ENCODE measurements around the gene CFAP97D2.

CFAP97D2 gene

DNA sequence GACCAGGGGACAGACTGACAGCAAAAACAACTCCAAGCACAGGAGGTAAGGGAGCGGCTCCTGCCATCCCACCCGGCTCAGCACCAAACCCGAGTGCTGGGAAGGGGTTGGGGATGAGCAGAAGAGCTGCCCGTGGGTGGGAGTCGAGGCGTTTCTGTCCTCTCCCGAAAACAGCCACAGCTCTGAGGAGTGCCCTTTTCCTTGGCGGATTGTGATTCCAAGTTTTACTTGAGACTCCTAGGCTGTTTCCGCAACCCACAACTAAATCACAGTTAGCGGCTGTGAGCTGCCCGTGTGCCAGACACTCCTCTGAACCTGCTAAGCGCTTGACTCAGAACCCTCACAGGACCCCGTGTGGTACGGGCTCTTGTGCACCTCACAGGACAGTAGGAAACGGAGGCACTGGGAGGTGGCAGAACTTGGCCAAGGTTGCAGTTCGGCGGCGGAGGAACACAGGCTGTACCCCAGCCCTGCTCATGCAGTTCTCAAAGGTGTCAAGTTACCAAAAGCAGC lies 21.4 kb downstream of the CFAP97D2 start:
- peak; percentile 15 for DNase-seq

- no peak for DNase-seq
Observed at GRCh38 chr13:114202581-114202980, 23.5 kb downstream of the CFAP97D2 start.

DNA sequence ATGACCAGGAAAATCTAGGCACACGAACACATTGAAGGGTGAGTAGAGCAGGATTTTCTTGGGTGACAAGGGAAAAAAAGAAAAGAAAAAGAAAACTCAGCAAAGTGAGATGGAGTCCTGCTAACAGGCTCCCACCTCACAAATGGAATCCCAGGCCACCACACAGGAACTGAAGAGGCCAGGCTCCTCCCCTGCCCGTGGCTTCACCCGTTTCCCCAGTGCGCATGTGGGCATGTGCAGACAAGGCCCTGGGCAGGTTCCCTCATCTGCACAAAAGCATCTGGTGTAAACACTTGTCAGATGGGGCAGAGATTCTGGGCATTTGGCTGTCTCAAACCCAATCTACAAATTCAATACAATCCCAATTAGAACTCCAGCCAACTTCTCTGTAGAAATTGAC lies 24.5 kb downstream of the CFAP97D2 start:
- DNase-seq: peak; percentile 14

DNA sequence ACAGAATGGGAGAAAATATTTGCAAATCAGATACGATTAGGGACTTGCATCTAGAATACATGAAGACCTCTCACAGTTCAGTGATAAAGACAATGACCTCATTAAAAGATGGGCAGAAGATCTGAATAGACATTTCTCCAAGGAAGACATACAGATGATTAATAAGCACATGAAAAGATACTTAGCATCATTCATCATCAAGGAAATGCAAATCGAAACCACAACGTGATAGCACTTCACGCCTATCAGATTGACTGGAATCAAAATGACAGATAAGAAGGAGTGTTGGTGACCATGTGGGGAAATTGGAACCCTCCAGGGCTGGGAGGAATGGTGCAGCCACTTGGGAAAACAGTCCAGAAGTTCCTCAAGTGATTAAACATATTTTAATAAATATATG lies 25.8 kb downstream of the CFAP97D2 start:
- no peak for DNase-seq

DNA sequence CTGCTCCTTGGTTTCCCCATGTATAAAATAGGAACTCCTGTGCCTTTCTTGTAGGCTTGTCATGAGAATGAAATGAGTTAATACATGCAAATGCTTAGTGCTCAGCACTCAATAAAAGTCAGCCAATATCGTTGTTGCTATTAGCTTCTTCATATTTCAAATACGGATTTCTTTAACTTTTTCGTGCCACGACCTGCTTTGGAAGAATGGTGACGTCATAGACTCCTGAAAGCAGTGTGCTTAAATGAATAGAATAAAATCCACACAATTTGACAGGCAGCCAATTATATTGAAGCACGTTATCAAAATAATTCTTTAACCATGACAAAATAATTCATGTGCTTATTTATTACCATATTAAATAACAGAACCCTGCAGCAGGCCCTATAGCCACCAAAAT lies 29.1 kb downstream of the CFAP97D2 start:
- no peak for DNase-seq

DNA sequence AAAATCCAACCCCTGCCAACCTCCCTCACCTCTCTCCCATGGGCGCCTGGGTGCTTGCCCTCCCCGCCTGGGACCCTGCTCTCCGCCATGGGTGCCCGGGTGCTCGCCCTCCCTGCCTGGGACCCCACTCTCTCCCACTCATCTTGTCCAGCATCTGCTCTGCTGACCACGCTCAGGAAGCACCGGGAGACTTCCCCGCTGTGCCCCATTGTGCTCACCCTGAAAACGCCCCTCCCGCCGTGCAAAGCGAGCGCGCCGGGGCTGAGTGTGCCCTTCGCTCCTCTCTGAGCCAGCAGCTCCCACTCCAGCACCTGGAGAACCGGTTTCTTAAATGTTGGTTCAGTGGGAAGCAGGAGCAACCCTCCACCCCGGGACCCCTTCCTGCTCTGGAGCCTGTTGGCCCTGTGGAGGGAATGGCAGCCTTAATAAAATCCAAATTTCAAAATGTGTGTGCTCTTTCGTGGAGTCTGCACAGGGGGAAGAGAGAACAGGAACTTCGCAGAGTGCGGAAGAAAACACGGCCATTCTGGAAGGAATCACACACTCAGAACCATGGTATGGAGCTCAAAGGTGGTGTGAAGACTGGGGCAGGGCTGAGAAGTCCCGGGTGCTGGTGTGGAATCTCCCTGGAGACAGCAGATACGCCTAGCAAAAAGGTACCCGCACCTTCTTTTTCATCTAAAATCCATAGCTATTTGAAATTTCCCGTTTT lies 32.5 kb downstream of the CFAP97D2 start:
- peak; percentile 56 for DNase-seq

DNA sequence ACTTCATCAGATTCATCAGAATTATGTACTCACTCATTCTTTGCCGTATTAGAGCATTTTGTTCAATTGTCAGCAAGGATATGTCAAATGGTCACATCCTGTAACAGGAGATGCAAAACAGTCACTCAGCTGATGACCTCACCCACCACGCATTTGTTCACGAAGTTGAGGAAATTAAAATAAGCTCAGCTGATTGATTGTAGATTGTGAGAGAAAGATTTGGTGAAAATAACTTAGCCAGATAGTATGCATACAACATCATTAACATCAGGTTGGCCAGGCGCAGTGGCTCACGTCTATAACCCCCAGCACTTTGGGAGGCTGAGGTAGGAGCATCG lies 33.1 kb downstream of the CFAP97D2 start:
- DNase-seq: no peak

DNA sequence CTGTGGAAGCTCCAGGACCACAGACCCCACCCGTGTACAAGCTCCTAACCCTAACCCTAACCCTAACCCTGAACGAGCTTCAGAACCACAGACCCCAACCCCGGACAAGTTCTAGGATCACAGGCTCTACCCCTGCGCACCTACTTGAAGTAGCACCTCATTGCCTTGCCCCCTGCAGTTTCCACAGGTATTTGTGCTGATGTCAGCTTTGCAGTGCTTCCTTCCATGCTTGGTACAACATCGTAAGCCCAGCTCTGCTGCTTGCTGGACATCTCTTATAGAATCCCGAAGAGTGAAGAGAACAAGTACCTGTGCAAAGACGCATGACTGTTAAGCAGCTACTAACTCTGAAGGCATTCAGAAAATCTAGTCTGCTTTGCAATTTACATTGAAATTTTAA lies 34.9 kb downstream of the CFAP97D2 start:
- no peak for DNase-seq

GRCh38 chr13:114219392-114219791 lies 40.3 kb downstream of the CFAP97D2 start:
- DNase-seq: no peak

DNA sequence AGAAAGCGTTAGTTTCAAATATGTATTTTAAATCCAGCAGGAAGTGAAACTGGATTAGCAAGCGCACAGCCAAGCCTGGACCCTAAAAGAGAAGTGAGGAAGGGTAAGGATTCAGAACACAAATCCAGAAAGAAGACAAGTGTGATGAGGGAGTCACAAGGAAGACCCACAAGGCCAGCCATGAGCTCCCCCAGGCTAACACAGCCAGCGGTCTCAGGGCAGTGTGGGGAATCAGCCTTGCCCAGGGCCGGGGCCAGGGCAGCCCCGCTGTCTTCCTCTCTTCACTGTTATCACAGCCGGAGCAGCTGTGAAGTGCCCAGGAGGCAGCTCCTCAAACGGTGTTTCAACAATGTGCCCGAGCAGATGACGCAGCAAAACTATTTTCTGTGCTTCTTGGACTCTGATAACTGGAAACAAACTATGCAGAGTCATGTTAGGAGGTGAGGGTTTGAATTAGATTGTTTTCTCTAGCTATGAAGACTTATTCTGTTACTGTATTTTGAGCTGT lies 43.5 kb downstream of the CFAP97D2 start:
- DNase-seq: no peak

- no peak for DNase-seq
Observed at GRCh38 chr13:114224201-114224600, 45.1 kb downstream of the CFAP97D2 start.

DNA sequence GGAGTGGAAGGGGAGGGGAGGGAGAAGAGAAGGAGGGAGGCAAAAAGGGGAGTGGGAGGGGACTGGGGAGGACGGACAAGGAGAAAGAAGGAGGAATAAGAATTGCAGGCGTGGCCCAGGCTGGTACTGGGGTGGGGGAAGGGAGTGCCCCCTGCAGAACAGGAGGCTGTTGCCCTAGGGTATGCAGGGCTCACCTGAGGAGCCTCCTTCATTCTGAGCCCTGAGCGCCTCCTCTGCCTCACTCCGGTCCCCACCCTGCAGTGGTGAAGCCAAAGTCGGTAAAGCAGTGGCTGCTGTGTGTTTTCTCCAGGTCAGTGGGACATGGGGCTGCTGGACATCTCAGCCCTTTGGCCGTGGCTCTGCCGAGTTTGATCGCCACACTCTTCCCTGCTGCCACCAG lies 46.6 kb downstream of the CFAP97D2 start:
- DNase-seq: no peak

GRCh38 chr13:114226088-114226487 lies 47.0 kb downstream of the CFAP97D2 start:
- no peak for DNase-seq

GRCh38 chr13:114226699-114227323 lies 47.8 kb downstream of the CFAP97D2 start:
- peak; percentile 84 for DNase-seq

- no peak for DNase-seq
Observed at GRCh38 chr13:114227528-114227927, 48.5 kb downstream of the CFAP97D2 start.

DNA sequence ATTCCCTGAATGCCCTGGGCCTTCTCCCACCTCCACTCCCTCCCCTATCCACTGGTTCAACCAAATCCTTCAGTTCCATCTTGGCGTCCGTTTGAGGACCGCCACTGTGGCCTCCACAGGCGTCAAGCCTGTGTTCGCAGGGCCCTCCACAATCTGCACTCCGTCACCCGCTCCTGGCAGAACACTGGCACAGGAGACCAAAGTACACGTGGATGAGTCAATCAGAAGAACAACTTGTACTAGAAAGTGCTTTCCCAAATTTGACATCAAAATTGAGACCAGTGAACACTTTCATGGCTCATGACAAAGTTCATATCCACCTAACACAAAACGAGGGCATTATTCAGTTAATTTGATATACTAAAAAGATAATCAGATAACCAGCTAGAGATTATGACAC lies 49.1 kb downstream of the CFAP97D2 start:
- no peak for DNase-seq

DNA sequence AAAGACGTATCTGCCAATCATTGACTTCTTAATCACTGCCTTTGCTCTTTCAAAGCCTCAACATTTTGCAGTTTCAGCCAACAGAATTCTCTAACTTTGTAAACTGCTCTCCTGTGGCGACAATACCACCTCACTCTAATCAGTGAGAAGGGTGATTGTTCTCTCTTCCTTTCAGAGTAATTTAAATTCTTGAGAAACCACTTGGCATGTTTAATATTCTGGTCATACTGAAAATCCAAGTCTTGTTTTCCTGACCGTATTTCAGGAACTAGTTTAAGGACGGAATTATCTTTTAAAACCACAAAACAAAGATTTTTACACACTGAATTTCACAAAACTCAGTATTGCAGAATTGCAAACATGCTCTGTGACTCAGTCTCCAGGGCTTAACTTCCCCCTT lies 50.4 kb downstream of the CFAP97D2 start:
- DNase-seq: no peak

GRCh38 chr13:114230117-114230516 lies 51.1 kb downstream of the CFAP97D2 start:
- DNase-seq: no peak

DNA sequence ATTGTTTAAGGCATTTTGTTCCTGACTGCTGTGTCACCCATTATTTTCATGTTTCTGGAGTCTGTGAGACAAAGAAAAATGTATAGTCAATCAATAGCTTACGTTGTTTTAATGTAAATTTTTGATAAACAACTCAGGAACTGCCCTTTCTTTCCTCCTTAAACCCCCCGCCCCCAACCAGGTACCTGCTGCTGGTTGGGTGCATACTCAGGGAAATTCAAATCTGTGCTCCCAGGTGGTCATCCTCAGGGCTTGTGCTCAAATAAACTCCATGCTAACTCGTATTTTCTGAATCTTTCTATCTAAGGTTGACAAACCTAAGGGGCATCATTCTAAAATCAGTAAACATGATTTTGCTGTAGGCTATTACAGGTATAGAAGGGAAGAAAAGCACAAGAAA lies 51.5 kb downstream of the CFAP97D2 start:
- DNase-seq: no peak

DNA sequence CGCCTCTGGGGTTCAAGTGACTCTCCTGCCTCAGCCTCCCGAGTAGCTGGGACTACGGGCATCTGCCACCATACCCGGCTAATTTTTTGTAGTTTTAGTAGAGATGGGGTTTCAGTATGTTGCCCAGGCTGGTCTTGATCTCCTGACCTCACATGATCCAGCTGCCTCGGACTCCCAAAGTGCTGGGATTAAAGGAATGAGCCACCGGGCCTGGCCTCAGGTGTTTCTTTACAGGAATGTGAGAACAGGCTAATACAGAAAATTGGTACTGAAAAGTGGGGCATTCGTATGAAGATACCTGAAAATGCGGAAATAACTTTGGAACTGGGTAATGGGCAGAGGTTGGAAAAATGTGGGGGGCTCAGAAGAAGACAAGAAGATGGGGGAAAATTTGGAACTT lies 52.8 kb downstream of the CFAP97D2 start:
- DNase-seq: no peak

DNA sequence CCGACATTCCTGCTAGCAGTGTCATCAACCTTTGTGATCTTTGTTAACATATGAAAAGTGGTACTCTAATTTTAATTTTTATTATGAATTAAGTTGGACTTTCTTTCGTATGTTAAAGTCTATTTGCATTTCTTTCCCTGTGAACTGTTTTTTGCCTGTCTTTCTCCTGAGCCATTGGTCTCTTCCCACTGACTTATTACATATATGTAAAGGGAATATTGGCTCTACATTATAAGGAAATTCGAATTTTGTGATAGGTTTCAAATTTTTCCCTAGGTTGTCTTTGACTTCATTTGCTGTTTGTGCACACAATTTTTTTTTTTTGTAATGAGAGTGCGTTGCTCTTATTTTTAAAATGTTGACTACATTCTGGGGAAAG lies 55.2 kb downstream of the CFAP97D2 start:
- DNase-seq: no peak

DNA sequence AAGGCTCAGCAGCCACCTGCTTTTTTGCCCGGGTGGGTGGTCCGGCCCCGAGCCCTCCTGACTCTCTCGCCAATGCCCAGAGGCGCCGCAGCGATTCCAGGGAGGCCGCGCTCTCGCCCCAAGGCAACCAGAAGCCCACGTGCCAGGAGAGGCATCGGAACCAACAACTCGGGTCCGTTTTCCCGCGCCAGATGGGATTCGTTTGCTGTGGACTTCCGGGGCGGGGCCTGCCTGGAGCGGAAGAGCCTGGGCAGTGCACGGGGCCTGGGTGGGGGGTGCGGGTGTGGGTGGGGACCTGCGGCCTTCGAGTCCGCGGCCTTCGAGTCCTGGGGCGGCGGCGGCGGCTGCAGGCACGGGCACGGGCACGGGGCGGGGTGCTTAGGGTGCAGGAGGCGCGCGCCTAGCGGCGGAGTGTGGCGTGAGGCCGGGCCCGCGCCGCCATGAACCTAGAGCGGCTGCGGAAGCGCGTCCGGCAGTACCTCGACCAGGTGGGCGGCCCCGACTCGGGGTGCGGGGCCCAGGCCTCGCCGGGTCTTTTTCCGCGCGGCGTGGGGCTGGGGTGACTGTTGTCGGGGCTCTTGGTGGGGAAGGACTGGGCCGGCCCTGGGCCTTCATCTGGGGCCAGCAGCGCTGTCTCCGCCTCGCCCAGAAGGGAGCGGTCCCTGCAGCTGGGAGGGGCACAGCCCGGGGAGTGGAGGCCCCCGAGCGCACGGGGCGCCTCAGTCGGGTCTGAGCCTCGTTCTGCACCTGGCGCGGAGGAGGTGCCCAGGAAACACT lies 55.8 kb downstream of the CFAP97D2 start, which contains the start of gene CDC16:
TSS of gene CDC16 (plus strand) at position 253 of the 777 bp plus-strand sequence. CDS start at position 441, 188 bp downstream.
- peak; percentile 95 for DNase-seq

GRCh38 chr13:114235697-114236096 lies 56.6 kb downstream of the CFAP97D2 start:
- no peak for DNase-seq

GRCh38 chr13:114236227-114236626 lies 57.2 kb downstream of the CFAP97D2 start:
- DNase-seq: no peak
